RWPE2 (cell line): Measurements from ENCODE around the gene MRPS5.

Experiments used
- ATAC-seq: fragments of 200-7000 bp; cut with Tn5 transposase; 3 replicates; pipeline ENCODE4 v1.9.1; 2021; ENCODE audit warnings: low read depth
- DNase-seq: peaks from one replicate; pipeline ENCODE4 v3.0.0-alpha.2; 2020; ENCODE audit warnings: low spot score
- H3K27ac ChIP-seq: fragments of 450-650 bp; 2 replicates; pipeline ENCODE4 v1.5.1; 2017; ENCODE audit warnings: mild to moderate bottlenecking; ENCODE audit not compliant: poor library complexity, severe bottlenecking
- H3K27me3 ChIP-seq: fragments of 250-450 bp; sonication (Bioruptor Pico); 2 replicates; pipeline ENCODE4 v1.5.1; 2021; ENCODE audit warnings: mild to moderate bottlenecking, moderate library complexity; ENCODE audit not compliant: insufficient read depth, poor library complexity, severe bottlenecking
- H3K36me3 ChIP-seq: fragments of 250-450 bp; sonication (Bioruptor Pico); 2 replicates; pipeline ENCODE4 v1.5.1; 2020; ENCODE audit warnings: low read depth, mild to moderate bottlenecking, moderate library complexity
- H3K4me1 ChIP-seq: fragments of 250-450 bp; sonication (Bioruptor Pico); 2 replicates; pipeline ENCODE4 v1.5.1; 2021; ENCODE audit warnings: mild to moderate bottlenecking, moderate library complexity; ENCODE audit not compliant: insufficient read depth, poor library complexity, severe bottlenecking
- H3K4me3 ChIP-seq: fragments of 250-450 bp; sonication (Bioruptor Pico); 2 replicates; pipeline ENCODE4 v1.5.1; 2021; ENCODE audit warnings: mild to moderate bottlenecking, moderate library complexity; ENCODE audit not compliant: severe bottlenecking
- H3K9me3 ChIP-seq: fragments of 250-450 bp; sonication (Bioruptor Pico); 2 replicates; pipeline ENCODE4 v1.5.1; 2021; ENCODE audit warnings: mild to moderate bottlenecking, moderate library complexity; ENCODE audit not compliant: severe bottlenecking
- CTCF ChIP-seq: fragments of 450-650 bp; IDR thresholded peaks from one replicate; pipeline ENCODE4 v1.5.1; 2017; ENCODE audit warnings: mild to moderate bottlenecking, moderate library complexity; ENCODE audit not compliant: poor library complexity, severe bottlenecking

MRPS5 gene

GRCh38 chr2:95121407-95122196 lies at the start of gene MRPS5:
Gene MRPS5 (minus strand): TSS chr2:95121808. CDS start chr2:95121791, 17 bp downstream.
- peak within 1 kb of the TSS; percentile 62 for H3K27ac ChIP-seq
- no peak for TF ChIP-seq CTCF
- H3K27me3 ChIP-seq: no peaks in the 10 kb centered on the region
- DNase-seq: peak; percentile 72
- H3K9me3 ChIP-seq: no peaks in the 10 kb centered on the region
- peak within 1 kb of the TSS; percentile 71 for H3K4me3 ChIP-seq
- peaks cover 8% of the 10 kb centered on the region for H3K4me1 ChIP-seq
- H3K36me3 ChIP-seq: peaks cover 17% of the 10 kb centered on the region
- ATAC-seq: peak; percentile 92

- H3K4me3 ChIP-seq: peak overlapping the region; percentile 83
- no peaks in the 10 kb centered on the region for H3K9me3 ChIP-seq
- H3K4me1 ChIP-seq: peaks cover 6% of the 10 kb centered on the region
- H3K27ac ChIP-seq: peak overlapping the region; percentile 57
- H3K36me3 ChIP-seq: peaks cover 4% of the 10 kb centered on the region; the same call in 1 of the 2 replicates
- DNase-seq (no peak), ATAC-seq (no peak; the same call in 1 of the 3 replicates)
- TF ChIP-seq CTCF: no peak
- no peaks in the 10 kb centered on the region for H3K27me3 ChIP-seq
These were observed 44.6 kb upstream of the MRPS5 start for GRCh38 chr2:95166065-95166763.

GRCh38 chr2:95165371-95166064 lies 43.9 kb upstream of the MRPS5 start, which contains the start of gene ZNF2:
Gene ZNF2 (plus strand): TSS chr2:95165809. CDS start chr2:95176227, 10,418 bp downstream.
- Histone ChIP-seq H3K27ac (peak within 1 kb of the TSS; percentile 57), H3K9me3 (no peaks in the 10 kb centered on the region), H3K4me3 (peak within 1 kb of the TSS; percentile 83), H3K36me3 (peaks cover 4% of the 10 kb centered on the region; the same call in 1 of the 2 replicates), H3K4me1 (peaks cover 6% of the 10 kb centered on the region), H3K27me3 (no peaks in the 10 kb centered on the region)
- DNase-seq: peak; percentile 95
- peak; percentile 97 for ATAC-seq
- TF ChIP-seq CTCF: no peak

GRCh38 chr2:95165030-95165370 lies 43.4 kb upstream of the MRPS5 start:
- peaks cover 4% of the 10 kb centered on the region; the same call in 1 of the 2 replicates for H3K36me3 ChIP-seq
- peak overlapping the region; percentile 83 for H3K4me3 ChIP-seq
- no peak for DNase-seq
- no peak; the same call in 2 of the 3 replicates for ATAC-seq
- H3K27me3 ChIP-seq: no peaks in the 10 kb centered on the region
- H3K4me1 ChIP-seq: peaks cover 6% of the 10 kb centered on the region
- no peak for TF ChIP-seq CTCF
- H3K27ac ChIP-seq: peak overlapping the region; percentile 57
- H3K9me3 ChIP-seq: no peaks in the 10 kb centered on the region
